ENCODE measurements around the gene PNPLA8.
"Not testable (repeated sequence)": the region's sequence is repeated elsewhere in the genome, so short reads cannot be mapped to it uniquely, and the experiment has no call there.

Gene PNPLA8

GRCh38 chr7:108529341-108529740, 3.4 kb upstream of the PNPLA8 start:
- Histone ChIP-seq H3K27ac (ENCODE audit: low read depth, low read length) (no peak overlapping the region), H3K36me3 (ENCODE audit: control insufficient read depth, insufficient read depth, low read length) (no peaks in the 10 kb centered on the region), H3K4me1 (ENCODE audit: control insufficient read depth, insufficient read depth, low read length) (peaks cover 17% of the 10 kb centered on the region), H3K9ac (ENCODE audit: low read depth, low read length) (no peak overlapping the region), H3K27me3 (ENCODE audit: control insufficient read depth, insufficient read depth, low read length) (no peaks in the 10 kb centered on the region), H3K4me3 (ENCODE audit: low read depth, low read length) (no peak overlapping the region), H3K9me3 (ENCODE audit: control insufficient read depth, insufficient read depth, low read length) (no peaks in the 10 kb centered on the region)

DNA sequence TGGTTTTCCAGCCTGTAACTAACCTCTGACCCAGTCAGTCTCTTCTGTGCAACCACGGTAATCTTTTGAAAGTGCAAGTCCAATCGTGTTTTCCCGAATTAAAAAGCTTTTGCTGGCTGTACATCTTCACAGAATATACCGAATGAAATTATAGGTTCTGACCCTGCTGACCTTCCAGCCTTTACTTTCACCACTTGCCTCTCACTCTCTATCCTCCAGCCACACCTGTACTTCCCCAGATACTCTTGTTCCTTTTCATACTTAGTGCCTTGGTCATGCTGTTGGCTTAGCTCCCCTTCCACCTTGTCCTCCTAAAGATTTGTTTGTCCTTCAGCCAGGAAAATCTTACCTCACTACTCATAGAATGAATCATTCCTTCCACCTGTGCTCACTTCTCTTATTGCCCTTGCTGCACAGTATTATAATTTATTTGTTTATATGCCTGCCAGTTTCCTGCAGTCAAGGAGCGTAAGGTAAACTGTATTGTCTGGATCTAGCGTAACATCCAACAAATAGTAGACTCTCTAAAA, 2.3 kb upstream of the PNPLA8 start:
- no peaks in the 10 kb centered on the region for H3K36me3 ChIP-seq (ENCODE audit: control insufficient read depth, insufficient read depth, low read length)
- H3K4me1 ChIP-seq (ENCODE audit: control insufficient read depth, insufficient read depth, low read length), result peaks cover 28% of the 10 kb centered on the region
- no peaks in the 10 kb centered on the region for H3K27me3 ChIP-seq (ENCODE audit: control insufficient read depth, insufficient read depth, low read length)
- H3K9ac ChIP-seq (ENCODE audit: low read depth, low read length), result no peak overlapping the region
- no peak overlapping the region for H3K27ac ChIP-seq (ENCODE audit: low read depth, low read length)
- H3K9me3 ChIP-seq (ENCODE audit: control insufficient read depth, insufficient read depth, low read length), result no peaks in the 10 kb centered on the region
- H3K4me3 ChIP-seq (ENCODE audit: low read depth, low read length), result no peak overlapping the region

GRCh38 chr7:108526768-108527017, 758 bp upstream of the PNPLA8 start:
- Histone ChIP-seq H3K27me3 (ENCODE audit: control insufficient read depth, insufficient read depth, low read length) (no peaks in the 10 kb centered on the region), H3K9me3 (ENCODE audit: control insufficient read depth, insufficient read depth, low read length) (no peaks in the 10 kb centered on the region), H3K27ac (ENCODE audit: low read depth, low read length) (peak overlapping the region; percentile 99), H3K4me3 (ENCODE audit: low read depth, low read length) (peak overlapping the region; percentile 95), H3K9ac (ENCODE audit: low read depth, low read length) (peak overlapping the region; percentile 46), H3K4me1 (ENCODE audit: control insufficient read depth, insufficient read depth, low read length) (peaks cover 43% of the 10 kb centered on the region), H3K36me3 (ENCODE audit: control insufficient read depth, insufficient read depth, low read length) (no peaks in the 10 kb centered on the region)

GRCh38 chr7:108525327-108525984, 479 bp downstream of the PNPLA8 start:
- H3K36me3 ChIP-seq (ENCODE audit: control insufficient read depth, insufficient read depth, low read length), result no peaks in the 10 kb centered on the region
- peaks cover 50% of the 10 kb centered on the region for H3K4me1 ChIP-seq (ENCODE audit: control insufficient read depth, insufficient read depth, low read length)
- H3K9me3 ChIP-seq (ENCODE audit: control insufficient read depth, insufficient read depth, low read length), result no peaks in the 10 kb centered on the region
- peak overlapping the region; percentile 99 for H3K27ac ChIP-seq (ENCODE audit: low read depth, low read length)
- no peaks in the 10 kb centered on the region for H3K27me3 ChIP-seq (ENCODE audit: control insufficient read depth, insufficient read depth, low read length)
- peak overlapping the region; percentile 82 for H3K9ac ChIP-seq (ENCODE audit: low read depth, low read length)
- peak overlapping the region; percentile 95 for H3K4me3 ChIP-seq (ENCODE audit: low read depth, low read length)

- Histone ChIP-seq H3K4me1 (ENCODE audit: control insufficient read depth, insufficient read depth, low read length) (peaks cover 50% of the 10 kb centered on the region), H3K27ac (ENCODE audit: low read depth, low read length) (peak overlapping the region; percentile 44), H3K27me3 (ENCODE audit: control insufficient read depth, insufficient read depth, low read length) (no peaks in the 10 kb centered on the region), H3K4me3 (ENCODE audit: low read depth, low read length) (no peak overlapping the region), H3K36me3 (ENCODE audit: control insufficient read depth, insufficient read depth, low read length) (peaks cover 9% of the 10 kb centered on the region), H3K9ac (ENCODE audit: low read depth, low read length) (no peak overlapping the region), H3K9me3 (ENCODE audit: control insufficient read depth, insufficient read depth, low read length) (no peaks in the 10 kb centered on the region)
These were observed 3.2 kb downstream of the PNPLA8 start for GRCh38 chr7:108522780-108523179.

DNA sequence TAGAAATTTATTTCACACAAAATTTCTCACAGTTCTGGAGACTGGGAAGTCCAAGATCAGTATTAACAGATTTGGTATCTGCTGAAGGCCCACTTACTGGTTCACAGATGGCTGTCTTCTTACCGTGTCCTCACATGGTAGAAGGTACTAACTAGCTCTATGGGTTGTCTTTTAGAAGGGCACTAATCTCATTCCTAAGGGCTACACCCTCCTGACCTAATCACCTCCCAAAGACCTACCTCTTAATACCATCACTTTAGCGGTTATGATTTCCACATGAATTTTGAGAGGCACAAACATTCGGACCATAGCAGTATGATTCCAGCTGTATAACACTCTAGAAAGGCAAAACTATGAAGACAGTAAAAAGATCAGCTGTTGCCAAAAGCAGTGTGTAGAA, 8.0 kb downstream of the PNPLA8 start:
- H3K9me3 ChIP-seq (ENCODE audit: control insufficient read depth, insufficient read depth, low read length), result no peaks in the 10 kb centered on the region
- H3K4me3 ChIP-seq (ENCODE audit: low read depth, low read length), result no peak overlapping the region
- H3K27me3 ChIP-seq (ENCODE audit: control insufficient read depth, insufficient read depth, low read length), result no peaks in the 10 kb centered on the region
- H3K27ac ChIP-seq (ENCODE audit: low read depth, low read length), result no peak overlapping the region
- H3K36me3 ChIP-seq (ENCODE audit: control insufficient read depth, insufficient read depth, low read length), result peaks cover 38% of the 10 kb centered on the region
- peaks cover 19% of the 10 kb centered on the region for H3K4me1 ChIP-seq (ENCODE audit: control insufficient read depth, insufficient read depth, low read length)
- no peak overlapping the region for H3K9ac ChIP-seq (ENCODE audit: low read depth, low read length)

DNA sequence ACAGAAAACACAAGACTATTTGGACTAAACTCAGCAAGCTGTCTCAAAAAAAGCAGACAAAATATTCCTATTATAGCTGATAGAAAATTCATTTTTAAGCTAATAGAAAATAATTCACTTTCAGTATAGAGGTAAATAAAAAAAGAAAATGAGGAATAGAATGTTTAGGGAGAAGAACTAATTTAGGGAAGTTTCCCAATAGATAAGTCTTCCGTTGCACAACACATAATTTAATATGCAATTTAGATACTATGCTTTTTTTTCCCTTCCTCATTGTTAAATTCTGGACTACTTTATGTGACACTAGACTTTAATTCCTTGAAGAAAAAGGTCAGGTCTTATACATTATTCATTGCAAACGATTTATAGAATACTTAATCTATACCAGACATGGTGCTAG, 10.3 kb downstream of the PNPLA8 start:
- no peaks in the 10 kb centered on the region for H3K27me3 ChIP-seq (ENCODE audit: control insufficient read depth, insufficient read depth, low read length)
- H3K27ac ChIP-seq (ENCODE audit: low read depth, low read length), result no peak overlapping the region
- H3K4me3 ChIP-seq (ENCODE audit: low read depth, low read length), result no peak overlapping the region
- no peaks in the 10 kb centered on the region for H3K4me1 ChIP-seq (ENCODE audit: control insufficient read depth, insufficient read depth, low read length)
- H3K9ac ChIP-seq (ENCODE audit: low read depth, low read length), result no peak overlapping the region
- H3K36me3 ChIP-seq (ENCODE audit: control insufficient read depth, insufficient read depth, low read length), result peaks cover 55% of the 10 kb centered on the region
- no peaks in the 10 kb centered on the region for H3K9me3 ChIP-seq (ENCODE audit: control insufficient read depth, insufficient read depth, low read length)

GRCh38 chr7:108515013-108515412, 10.9 kb downstream of the PNPLA8 start:
- no peak overlapping the region for H3K9ac ChIP-seq (ENCODE audit: low read depth, low read length)
- no peak overlapping the region for H3K27ac ChIP-seq (ENCODE audit: low read depth, low read length)
- H3K4me3 ChIP-seq (ENCODE audit: low read depth, low read length), result no peak overlapping the region
- no peaks in the 10 kb centered on the region for H3K4me1 ChIP-seq (ENCODE audit: control insufficient read depth, insufficient read depth, low read length)
- peaks cover 53% of the 10 kb centered on the region for H3K36me3 ChIP-seq (ENCODE audit: control insufficient read depth, insufficient read depth, low read length)
- H3K9me3 ChIP-seq (ENCODE audit: control insufficient read depth, insufficient read depth, low read length), result no peaks in the 10 kb centered on the region
- no peaks in the 10 kb centered on the region for H3K27me3 ChIP-seq (ENCODE audit: control insufficient read depth, insufficient read depth, low read length)

DNA sequence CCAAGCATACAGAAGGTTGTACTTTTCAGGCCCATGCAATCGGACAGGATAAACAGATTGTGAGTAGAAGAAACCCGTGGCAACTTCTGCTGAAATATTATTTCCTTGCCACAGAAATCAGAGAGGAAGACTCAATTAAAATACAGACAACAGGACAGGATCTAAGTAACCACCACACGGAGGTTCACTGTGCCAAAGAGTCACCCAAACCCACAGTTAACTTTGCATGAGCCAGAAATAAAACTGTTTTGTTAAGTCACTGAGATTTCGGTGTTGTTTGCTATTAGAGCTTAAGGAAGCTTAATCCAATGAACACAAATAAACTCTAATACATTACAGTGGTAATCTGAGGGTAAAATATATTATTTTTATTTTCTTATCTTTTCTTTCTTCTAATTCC, 14.0 kb downstream of the PNPLA8 start:
- no peaks in the 10 kb centered on the region for H3K9me3 ChIP-seq (ENCODE audit: control insufficient read depth, insufficient read depth, low read length)
- H3K36me3 ChIP-seq (ENCODE audit: control insufficient read depth, insufficient read depth, low read length), result peaks cover 40% of the 10 kb centered on the region
- no peaks in the 10 kb centered on the region for H3K27me3 ChIP-seq (ENCODE audit: control insufficient read depth, insufficient read depth, low read length)
- H3K9ac ChIP-seq (ENCODE audit: low read depth, low read length), result no peak overlapping the region
- no peak overlapping the region for H3K4me3 ChIP-seq (ENCODE audit: low read depth, low read length)
- H3K27ac ChIP-seq (ENCODE audit: low read depth, low read length), result no peak overlapping the region
- H3K4me1 ChIP-seq (ENCODE audit: control insufficient read depth, insufficient read depth, low read length), result no peaks in the 10 kb centered on the region

- not testable (repeated sequence) for H3K27me3 ChIP-seq (ENCODE audit: control insufficient read depth, insufficient read depth, low read length); H3K4me3 ChIP-seq (ENCODE audit: low read depth, low read length); H3K9ac ChIP-seq (ENCODE audit: low read depth, low read length); H3K9me3 ChIP-seq (ENCODE audit: control insufficient read depth, insufficient read depth, low read length); H3K4me1 ChIP-seq (ENCODE audit: control insufficient read depth, insufficient read depth, low read length); H3K36me3 ChIP-seq (ENCODE audit: control insufficient read depth, insufficient read depth, low read length); H3K27ac ChIP-seq (ENCODE audit: low read depth, low read length)
These were observed 21.4 kb downstream of the PNPLA8 start for GRCh38 chr7:108504576-108504975.

GRCh38 chr7:108503112-108504026, 22.6 kb downstream of the PNPLA8 start:
- Histone ChIP-seq H3K4me3 (ENCODE audit: low read depth, low read length) (no peak overlapping the region), H3K9ac (ENCODE audit: low read depth, low read length) (no peak overlapping the region)

More at GRCh38 chr7:108503112-108504026, 22.6 kb downstream of the PNPLA8 start:
- no peak overlapping the region for H3K27ac ChIP-seq (ENCODE audit: low read depth, low read length)
- H3K9me3 ChIP-seq (ENCODE audit: control insufficient read depth, insufficient read depth, low read length), result no peaks in the 10 kb centered on the region
- peaks cover 12% of the 10 kb centered on the region for H3K36me3 ChIP-seq (ENCODE audit: control insufficient read depth, insufficient read depth, low read length)
- no peaks in the 10 kb centered on the region for H3K27me3 ChIP-seq (ENCODE audit: control insufficient read depth, insufficient read depth, low read length)
- H3K4me1 ChIP-seq (ENCODE audit: control insufficient read depth, insufficient read depth, low read length), result no peaks in the 10 kb centered on the region
